OCI-LY1 (cell line): ENCODE results near the gene HIRIP3.

Experiments
- EZH2 ChIP-seq: fragments of 200-600 bp; sonication (generic), shearing (Covaris generic); IDR thresholded peaks from 2 replicates; pipeline ENCODE4 v1.8.0; 2017; ENCODE audit warnings: borderline replicate concordance, mixed run types, mild to moderate bottlenecking, antibody characterized with exemption, low read length, moderate library complexity, mixed read lengths
- TF ChIP-seq, protein P1 (sequence below): fragments of 200-600 bp; sonication (generic), shearing (Covaris generic); IDR thresholded peaks from 2 replicates; pipeline ENCODE4 v1.5.1; 2017; ENCODE audit warnings: mild to moderate bottlenecking, antibody characterized with exemption, low read length, moderate library complexity, mixed read lengths

DNA sequence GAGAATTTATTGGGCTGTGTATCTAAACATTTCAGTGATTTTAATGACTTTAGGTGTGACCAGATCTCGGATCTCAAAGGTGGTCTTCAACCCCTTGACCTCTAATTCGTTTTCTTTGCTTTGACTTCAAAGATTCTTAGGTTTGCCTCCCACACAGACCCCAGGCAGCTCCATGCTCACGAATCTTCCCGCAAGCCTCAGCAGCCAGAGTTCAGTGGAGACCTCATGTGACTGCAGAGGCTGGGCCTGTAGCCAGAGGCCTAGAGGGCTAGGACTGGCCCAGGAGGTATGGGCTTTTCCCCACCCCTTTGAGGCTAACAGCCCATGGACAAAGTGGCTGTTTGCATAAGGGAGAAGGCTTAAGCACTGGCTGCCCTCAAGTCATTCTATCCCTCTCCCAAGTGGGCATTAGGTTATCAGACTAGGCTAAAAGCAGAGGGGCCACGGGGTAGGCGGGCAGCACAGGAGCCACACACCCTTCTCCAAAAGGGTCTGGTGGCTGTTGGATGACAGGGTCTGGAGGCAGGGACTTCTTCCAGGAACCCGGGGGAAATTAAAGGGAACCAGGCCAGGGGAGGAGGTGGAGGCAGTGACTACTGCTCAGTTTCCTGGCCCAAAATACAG lies 3.0 kb downstream of the HIRIP3 start:
- TF ChIP-seq, protein P1, sequence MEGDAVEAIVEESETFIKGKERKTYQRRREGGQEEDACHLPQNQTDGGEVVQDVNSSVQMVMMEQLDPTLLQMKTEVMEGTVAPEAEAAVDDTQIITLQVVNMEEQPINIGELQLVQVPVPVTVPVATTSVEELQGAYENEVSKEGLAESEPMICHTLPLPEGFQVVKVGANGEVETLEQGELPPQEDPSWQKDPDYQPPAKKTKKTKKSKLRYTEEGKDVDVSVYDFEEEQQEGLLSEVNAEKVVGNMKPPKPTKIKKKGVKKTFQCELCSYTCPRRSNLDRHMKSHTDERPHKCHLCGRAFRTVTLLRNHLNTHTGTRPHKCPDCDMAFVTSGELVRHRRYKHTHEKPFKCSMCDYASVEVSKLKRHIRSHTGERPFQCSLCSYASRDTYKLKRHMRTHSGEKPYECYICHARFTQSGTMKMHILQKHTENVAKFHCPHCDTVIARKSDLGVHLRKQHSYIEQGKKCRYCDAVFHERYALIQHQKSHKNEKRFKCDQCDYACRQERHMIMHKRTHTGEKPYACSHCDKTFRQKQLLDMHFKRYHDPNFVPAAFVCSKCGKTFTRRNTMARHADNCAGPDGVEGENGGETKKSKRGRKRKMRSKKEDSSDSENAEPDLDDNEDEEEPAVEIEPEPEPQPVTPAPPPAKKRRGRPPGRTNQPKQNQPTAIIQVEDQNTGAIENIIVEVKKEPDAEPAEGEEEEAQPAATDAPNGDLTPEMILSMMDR, result no peak
- TF ChIP-seq EZH2, result no peak
